Measurements from ENCODE around the gene ARMC10.
"Not testable (repeated sequence)": the region's sequence is repeated elsewhere in the genome, so short reads cannot be mapped to it uniquely, and the experiment has no call there.

The ARMC10 gene

DNA sequence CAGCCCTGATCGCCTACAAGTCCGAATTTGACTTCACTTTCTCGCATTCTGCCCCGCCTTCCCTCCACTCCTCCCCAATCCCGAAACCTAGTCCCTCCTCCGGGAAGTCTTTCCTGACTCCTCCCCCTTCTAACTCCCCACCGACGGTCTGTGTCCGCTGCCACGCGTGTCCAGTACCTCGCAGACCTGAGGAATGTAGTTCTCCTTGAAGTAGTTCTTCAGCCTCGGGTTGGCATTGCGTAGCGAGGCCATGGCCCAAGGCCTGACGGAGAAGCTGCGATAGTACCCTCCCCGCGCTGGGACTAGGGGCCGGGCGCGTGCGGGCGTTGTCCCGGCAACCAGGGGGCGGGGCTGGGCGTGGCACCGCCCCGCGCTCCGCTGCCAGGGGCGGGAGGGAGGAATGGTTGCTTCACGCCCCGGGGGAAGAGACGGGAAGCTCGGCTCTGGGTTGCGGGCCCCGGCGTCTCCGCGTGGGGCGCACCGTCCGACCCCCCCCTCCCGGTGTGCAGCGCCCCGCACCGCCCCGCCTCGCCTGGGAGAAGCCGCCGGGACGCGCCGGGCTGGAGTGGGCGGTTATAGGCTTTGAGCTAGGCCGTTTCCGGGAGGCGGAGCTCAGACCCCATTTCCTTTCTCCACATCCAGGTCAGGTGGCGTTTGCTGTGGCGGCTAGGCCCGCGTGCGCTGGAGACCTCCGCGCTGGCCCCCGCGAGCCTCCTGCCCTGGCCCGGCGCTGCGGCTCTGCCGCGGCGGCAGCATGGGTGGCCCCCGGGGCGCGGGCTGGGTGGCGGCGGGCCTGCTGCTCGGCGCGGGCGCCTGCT lies at the start of gene ARMC10, which contains the start of gene FBXL13:
Gene ARMC10 (plus strand): TSS at position 622 of the 818 bp plus-strand sequence. CDS start 133 bp downstream, at position 755.
Gene FBXL13 (minus strand): TSS at position 278 of the 818 bp plus-strand sequence.
- peak within 1 kb of the TSS; percentile 80 for H3K4me3 ChIP-seq (ENCODE audit: low read length)
- TF ChIP-seq ZNF274 (IDR thresholded peaks at IDR 0.05; ENCODE audit: low read depth, low read length): no peak

- TF ChIP-seq ZNF274 (IDR thresholded peaks at IDR 0.05; ENCODE audit: low read depth, low read length): no peak
- H3K4me3 ChIP-seq (ENCODE audit: low read length): no peak overlapping the region
Measured at GRCh38 chr7:103025341-103025740, 49.6 kb upstream of the ARMC10 start.

- no peak overlapping the region for H3K4me3 ChIP-seq (ENCODE audit: low read length)
- no peak for TF ChIP-seq ZNF274 (IDR thresholded peaks at IDR 0.05; ENCODE audit: low read depth, low read length)
Measured at GRCh38 chr7:103031024-103031423, 43.9 kb upstream of the ARMC10 start.

GRCh38 chr7:103031781-103032180 lies 43.2 kb upstream of the ARMC10 start:
- no peak for TF ChIP-seq ZNF274 (IDR thresholded peaks at IDR 0.05; ENCODE audit: low read depth, low read length)
- H3K4me3 ChIP-seq (ENCODE audit: low read length): no peak overlapping the region

- H3K4me3 ChIP-seq (ENCODE audit: low read length): not testable (repeated sequence)
Measured at GRCh38 chr7:103034318-103034717, 40.6 kb upstream of the ARMC10 start.

DNA sequence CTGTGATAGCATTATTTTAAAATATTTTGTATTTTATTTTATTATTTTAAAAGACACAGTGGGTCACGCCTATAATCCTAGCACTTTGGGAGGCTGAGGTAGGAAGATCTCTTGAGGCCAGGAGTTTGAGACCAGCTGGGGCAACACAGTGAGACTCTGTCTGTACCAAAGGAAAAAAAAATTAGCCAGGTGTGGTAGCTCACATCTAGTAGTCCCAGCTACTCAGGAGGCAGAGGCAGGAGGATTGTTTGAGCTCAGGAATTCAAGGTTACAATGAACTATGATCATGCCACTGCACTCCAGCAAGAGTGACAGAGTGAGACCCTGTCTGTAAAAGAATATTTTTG lies 37.5 kb upstream of the ARMC10 start:
- TF ChIP-seq ZNF274 (IDR thresholded peaks at IDR 0.05; ENCODE audit: low read depth, low read length): no peak

DNA sequence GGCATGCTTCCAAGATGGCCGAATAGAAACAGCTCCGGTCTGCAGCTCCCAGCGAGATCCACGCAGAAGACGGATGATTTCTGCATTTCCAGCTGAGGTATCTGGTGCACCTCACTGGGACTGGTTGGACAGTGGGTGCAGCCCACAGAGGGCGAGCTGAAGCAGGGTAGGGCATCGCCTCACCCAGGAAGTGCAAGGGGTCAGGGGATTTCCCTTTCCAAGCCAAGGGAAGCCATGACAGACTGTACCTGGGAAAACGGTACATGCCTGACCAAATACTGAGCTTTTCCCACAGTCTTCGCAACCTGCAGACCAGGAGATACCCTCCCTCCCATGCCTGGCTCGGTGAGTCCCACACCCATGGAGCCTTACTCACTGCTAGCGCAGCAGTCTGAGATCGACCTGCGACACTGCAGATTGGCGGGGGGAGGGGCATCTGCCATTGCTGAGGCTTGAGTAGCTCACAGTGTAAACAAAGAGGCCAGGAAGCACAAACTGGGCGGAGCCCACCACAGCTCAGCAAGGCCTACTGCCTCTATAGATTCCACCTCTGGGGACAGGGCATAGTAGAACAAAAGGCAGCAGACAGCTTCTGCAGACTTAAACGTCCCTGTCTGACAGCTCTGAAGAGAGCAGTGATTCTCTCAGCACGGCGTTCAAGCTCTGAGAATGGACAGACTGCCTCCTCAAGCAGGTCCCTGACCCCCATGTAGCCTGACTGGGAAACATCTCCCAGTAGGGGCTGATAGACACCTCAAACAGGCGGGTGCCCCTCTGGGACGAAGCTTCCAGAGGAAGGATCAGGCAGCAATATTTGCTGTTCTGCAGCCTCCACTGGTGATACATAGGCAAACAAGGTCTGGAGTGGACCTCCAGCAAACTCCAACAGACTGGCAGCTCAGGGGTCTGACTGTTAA lies 36.9 kb upstream of the ARMC10 start:
- not testable (repeated sequence) for H3K4me3 ChIP-seq (ENCODE audit: low read length)

More for the DNA sequence above, 37.5 kb upstream of the ARMC10 start:
- H3K4me3 ChIP-seq (ENCODE audit: low read length): no peak overlapping the region

DNA sequence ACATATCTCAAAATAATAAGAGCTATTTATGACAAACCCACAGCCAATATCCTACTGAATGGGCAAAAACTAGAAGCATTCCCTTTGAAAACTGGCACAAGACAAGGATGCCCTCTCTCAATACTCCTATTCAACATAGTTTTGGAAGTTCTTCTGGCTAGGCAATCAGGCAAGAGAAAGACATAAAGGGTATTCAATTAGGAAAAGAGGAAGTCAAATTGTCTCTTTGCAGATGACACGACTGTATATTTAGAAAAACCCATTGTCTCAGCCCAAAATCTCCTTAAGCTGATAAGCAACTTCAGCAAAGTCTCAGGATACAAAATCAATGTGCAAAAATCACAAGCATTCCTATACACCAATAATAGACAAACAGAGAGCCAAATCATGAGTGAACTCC lies 33.1 kb upstream of the ARMC10 start:
- not testable (repeated sequence) for H3K4me3 ChIP-seq (ENCODE audit: low read length)

DNA sequence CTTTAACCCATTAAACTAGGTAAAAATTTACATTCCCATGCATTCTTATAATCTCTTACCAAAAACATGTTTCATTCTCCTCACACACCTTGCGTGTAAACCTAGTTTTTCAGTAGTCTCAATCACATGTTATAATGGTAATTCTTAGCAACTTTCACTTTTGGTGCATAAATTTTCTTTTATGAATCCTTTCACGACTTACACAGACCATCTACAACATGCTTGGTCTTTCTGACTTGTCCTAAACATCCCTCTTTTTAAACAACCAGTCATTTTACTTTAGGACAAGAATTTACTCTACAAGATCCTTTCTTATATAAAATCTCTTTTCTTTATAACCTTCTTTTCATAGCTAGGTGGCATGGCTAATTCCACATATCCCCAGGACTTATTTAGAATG lies 26.1 kb upstream of the ARMC10 start:
- no peak for TF ChIP-seq ZNF274 (IDR thresholded peaks at IDR 0.05; ENCODE audit: low read depth, low read length)
- H3K4me3 ChIP-seq (ENCODE audit: low read length): no peak overlapping the region

- no peak overlapping the region for H3K4me3 ChIP-seq (ENCODE audit: low read length)
- no peak for TF ChIP-seq ZNF274 (IDR thresholded peaks at IDR 0.05; ENCODE audit: low read depth, low read length)
Measured at GRCh38 chr7:103051519-103051918, 23.4 kb upstream of the ARMC10 start.

DNA sequence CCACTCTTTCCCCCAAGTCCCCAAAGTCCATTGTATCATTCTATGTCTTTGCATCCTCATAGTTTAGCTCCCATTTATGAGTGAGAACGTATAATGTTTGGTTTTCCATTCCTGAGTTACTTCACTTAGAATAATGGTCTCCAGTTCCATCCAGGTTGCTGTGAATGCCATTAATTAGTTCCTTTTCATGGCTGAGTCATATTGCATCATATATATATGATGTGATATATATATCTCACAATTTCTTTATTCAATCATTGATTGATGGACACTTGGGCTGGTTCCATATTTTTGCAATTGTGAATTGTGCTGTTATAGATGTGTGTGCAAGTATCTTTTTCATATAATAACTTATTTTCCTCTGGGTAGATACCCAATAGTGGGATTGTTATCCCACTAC lies 18.9 kb upstream of the ARMC10 start:
- not testable (repeated sequence) for H3K4me3 ChIP-seq (ENCODE audit: low read length)

DNA sequence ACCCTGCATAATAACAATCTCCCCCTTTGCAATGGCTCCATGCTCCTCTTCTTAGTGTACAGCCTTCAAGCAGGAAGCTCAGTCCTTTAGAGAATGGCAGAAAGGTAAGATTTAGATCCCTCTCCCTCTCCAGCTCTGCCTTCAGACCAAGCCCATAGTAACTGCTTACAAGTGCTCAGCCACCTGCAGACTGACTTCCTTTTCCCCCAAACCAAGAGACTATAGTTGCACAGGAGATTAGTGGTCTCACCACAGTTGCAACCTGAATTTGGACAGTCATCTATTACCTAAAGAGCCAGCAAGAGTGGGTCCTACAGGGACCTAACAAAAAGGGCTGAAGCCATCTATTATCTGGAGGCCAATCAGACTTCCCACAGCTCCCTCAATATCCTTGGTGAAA lies 16.8 kb upstream of the ARMC10 start:
- no peak for TF ChIP-seq ZNF274 (IDR thresholded peaks at IDR 0.05; ENCODE audit: low read depth, low read length)
- H3K4me3 ChIP-seq (ENCODE audit: low read length): no peak overlapping the region

- H3K4me3 ChIP-seq (ENCODE audit: low read length): no peak overlapping the region
- TF ChIP-seq ZNF274 (IDR thresholded peaks at IDR 0.05; ENCODE audit: low read depth, low read length): no peak
Measured at GRCh38 chr7:103059471-103059870, 15.5 kb upstream of the ARMC10 start.

GRCh38 chr7:103063895-103064294 lies 11.0 kb upstream of the ARMC10 start:
- TF ChIP-seq ZNF274 (IDR thresholded peaks at IDR 0.05; ENCODE audit: low read depth, low read length): no peak
- H3K4me3 ChIP-seq (ENCODE audit: low read length): no peak overlapping the region

DNA sequence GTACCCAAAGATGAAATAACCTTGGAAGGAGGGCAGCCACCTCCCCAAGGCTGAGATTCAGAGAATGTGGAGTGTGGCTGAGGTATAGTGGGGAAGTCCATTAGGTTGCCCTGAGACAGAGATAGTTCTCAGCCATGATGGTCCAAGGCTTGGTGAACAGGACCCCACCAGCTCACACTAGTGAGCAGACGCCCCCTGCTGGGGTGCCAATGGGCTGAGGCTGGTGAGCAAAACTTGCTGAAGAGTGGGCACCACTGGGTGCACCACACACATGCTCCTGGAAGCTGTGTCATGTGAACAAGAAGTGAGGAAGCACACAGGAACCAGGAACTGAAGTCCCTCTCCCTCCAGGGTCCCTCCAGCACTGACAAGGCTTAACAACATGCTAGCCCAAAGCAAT lies 9.3 kb upstream of the ARMC10 start:
- H3K4me3 ChIP-seq (ENCODE audit: low read length): no peak overlapping the region
- TF ChIP-seq ZNF274 (IDR thresholded peaks at IDR 0.05; ENCODE audit: low read depth, low read length): no peak

Data from GM08714 (cell line).